ENCODE measurements around the gene HEATR1.
"Not testable (repeated sequence)": the region's sequence is repeated elsewhere in the genome, so short reads cannot be mapped to it uniquely, and the experiment has no call there.

Gene HEATR1

GRCh38 chr1:236577041-236577440 lies 27.3 kb downstream of the HEATR1 start:
- not testable (repeated sequence) for H3K4me3 ChIP-seq (ENCODE audit: low read depth in 1 of 2, low read length in 2 of 2); H3K27me3 ChIP-seq (ENCODE audit: control insufficient read depth in 1 of 2, insufficient read depth in 2 of 2, low read length in 2 of 2); H3K27ac ChIP-seq (ENCODE audit: low read depth, low read length); H3K9ac ChIP-seq (ENCODE audit: low read length); H3K4me1 ChIP-seq (ENCODE audit: insufficient read depth, low read length); H3K9me3 ChIP-seq (ENCODE audit: low read length)
- H3K36me3 ChIP-seq (ENCODE audit: insufficient read depth, low read length): peaks cover 43% of the 10 kb centered on the region

- H3K36me3 ChIP-seq (ENCODE audit: insufficient read depth, low read length): peaks cover 44% of the 10 kb centered on the region
- H3K4me1 ChIP-seq (ENCODE audit: insufficient read depth, low read length): no peaks in the 10 kb centered on the region
- no peak overlapping the region for H3K4me3 ChIP-seq (ENCODE audit: low read depth in 1 of 2, low read length in 2 of 2)
Observed at GRCh38 chr1:236576004-236576403, 28.3 kb downstream of the HEATR1 start.

DNA sequence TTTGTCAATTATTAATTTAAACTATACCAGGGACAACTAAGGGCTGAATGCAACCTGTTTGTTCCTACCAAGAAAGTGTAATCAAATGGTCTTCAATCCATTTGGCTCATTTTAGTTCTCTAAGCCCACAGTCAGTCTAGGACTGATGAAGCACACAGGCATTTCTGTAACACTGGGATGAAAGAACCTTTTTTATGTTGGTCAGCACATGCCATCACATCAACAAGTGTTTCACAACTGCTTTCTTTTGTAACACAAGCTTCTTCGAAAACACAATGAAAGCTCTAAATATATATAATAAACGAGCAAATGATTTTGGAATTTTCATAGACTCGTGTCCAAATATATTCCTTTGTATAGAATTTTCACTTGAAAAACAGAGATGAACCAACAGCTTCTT lies 28.8 kb downstream of the HEATR1 start:
- H3K27me3 ChIP-seq (ENCODE audit: control insufficient read depth in 1 of 2, insufficient read depth in 2 of 2, low read length in 2 of 2): no peaks in the 10 kb centered on the region
- no peak overlapping the region for H3K4me3 ChIP-seq (ENCODE audit: low read depth in 1 of 2, low read length in 2 of 2)
- H3K9me3 ChIP-seq (ENCODE audit: low read length): no peaks in the 10 kb centered on the region
- no peak overlapping the region for H3K9ac ChIP-seq (ENCODE audit: low read length)
- H3K27ac ChIP-seq (ENCODE audit: low read depth, low read length): no peak overlapping the region
- H3K36me3 ChIP-seq (ENCODE audit: insufficient read depth, low read length): peaks cover 48% of the 10 kb centered on the region
- no peaks in the 10 kb centered on the region for H3K4me1 ChIP-seq (ENCODE audit: insufficient read depth, low read length)

More at GRCh38 chr1:236576004-236576403, 28.3 kb downstream of the HEATR1 start:
- H3K9ac ChIP-seq (ENCODE audit: low read length): no peak overlapping the region
- no peaks in the 10 kb centered on the region for H3K27me3 ChIP-seq (ENCODE audit: control insufficient read depth in 1 of 2, insufficient read depth in 2 of 2, low read length in 2 of 2)
- H3K9me3 ChIP-seq (ENCODE audit: low read length): no peaks in the 10 kb centered on the region
- no peak overlapping the region for H3K27ac ChIP-seq (ENCODE audit: low read depth, low read length)

GRCh38 chr1:236568285-236568894 lies 35.9 kb downstream of the HEATR1 start:
- Histone ChIP-seq H3K36me3 (ENCODE audit: insufficient read depth, low read length) (peaks cover 62% of the 10 kb centered on the region), H3K9ac (ENCODE audit: low read length) (no peak overlapping the region), H3K9me3 (ENCODE audit: low read length) (no peaks in the 10 kb centered on the region), H3K27me3 (ENCODE audit: control insufficient read depth in 1 of 2, insufficient read depth in 2 of 2, low read length in 2 of 2) (no peaks in the 10 kb centered on the region), H3K4me3 (ENCODE audit: low read depth in 1 of 2, low read length in 2 of 2) (no peak overlapping the region), H3K27ac (ENCODE audit: low read depth, low read length) (no peak overlapping the region), H3K4me1 (ENCODE audit: insufficient read depth, low read length) (no peaks in the 10 kb centered on the region)

GRCh38 chr1:236565530-236565929 lies 38.8 kb downstream of the HEATR1 start:
- Histone ChIP-seq H3K36me3 (ENCODE audit: insufficient read depth, low read length) (peaks cover 56% of the 10 kb centered on the region), H3K27me3 (ENCODE audit: control insufficient read depth in 1 of 2, insufficient read depth in 2 of 2, low read length in 2 of 2) (no peaks in the 10 kb centered on the region), H3K9me3 (ENCODE audit: low read length) (no peaks in the 10 kb centered on the region), H3K4me1 (ENCODE audit: insufficient read depth, low read length) (no peaks in the 10 kb centered on the region), H3K27ac (ENCODE audit: low read depth, low read length) (no peak overlapping the region), H3K4me3 (ENCODE audit: low read depth in 1 of 2, low read length in 2 of 2) (no peak overlapping the region), H3K9ac (ENCODE audit: low read length) (no peak overlapping the region)

- Histone ChIP-seq H3K4me1 (ENCODE audit: insufficient read depth, low read length) (no peaks in the 10 kb centered on the region), H3K9me3 (ENCODE audit: low read length) (no peaks in the 10 kb centered on the region), H3K27me3 (ENCODE audit: control insufficient read depth in 1 of 2, insufficient read depth in 2 of 2, low read length in 2 of 2) (no peaks in the 10 kb centered on the region), H3K36me3 (ENCODE audit: insufficient read depth, low read length) (peaks cover 62% of the 10 kb centered on the region), H3K9ac (ENCODE audit: low read length) (no peak overlapping the region), H3K4me3 (ENCODE audit: low read depth in 1 of 2, low read length in 2 of 2) (no peak overlapping the region), H3K27ac (ENCODE audit: low read depth, low read length) (no peak overlapping the region)
Observed at GRCh38 chr1:236561976-236562375, 42.3 kb downstream of the HEATR1 start.

DNA sequence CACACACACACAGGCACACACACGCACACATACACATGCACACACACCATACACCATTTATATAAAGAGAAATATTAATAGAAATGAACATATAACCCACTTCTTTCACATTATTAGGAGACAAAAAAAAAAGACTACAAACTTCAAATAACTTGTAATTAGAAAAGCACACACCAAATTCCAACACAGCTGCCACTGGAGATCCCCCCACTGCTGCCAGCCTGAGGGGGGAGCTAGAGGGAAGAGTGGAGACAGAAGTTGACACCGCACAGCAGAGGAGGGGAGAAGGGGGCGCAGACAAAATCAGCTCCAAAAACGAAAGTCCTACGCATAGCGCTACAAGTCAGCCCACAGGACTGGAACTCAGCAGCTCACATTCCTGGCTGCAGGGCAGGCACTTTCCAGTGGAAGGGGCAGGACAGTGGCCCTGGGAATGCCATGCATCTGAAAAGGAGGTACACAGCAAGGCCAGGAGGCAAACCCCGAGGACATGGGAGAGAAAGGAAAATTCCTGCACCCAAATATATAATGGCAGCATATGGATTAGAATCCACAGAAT lies 44.0 kb downstream of the HEATR1 start:
- Histone ChIP-seq H3K9ac (ENCODE audit: low read length) (no peak overlapping the region), H3K4me1 (ENCODE audit: insufficient read depth, low read length) (no peaks in the 10 kb centered on the region), H3K27me3 (ENCODE audit: control insufficient read depth in 1 of 2, insufficient read depth in 2 of 2, low read length in 2 of 2) (no peaks in the 10 kb centered on the region), H3K4me3 (ENCODE audit: low read depth in 1 of 2, low read length in 2 of 2) (no peak overlapping the region), H3K27ac (ENCODE audit: low read depth, low read length) (no peak overlapping the region), H3K36me3 (ENCODE audit: insufficient read depth, low read length) (peaks cover 65% of the 10 kb centered on the region), H3K9me3 (ENCODE audit: low read length) (no peaks in the 10 kb centered on the region)

DNA sequence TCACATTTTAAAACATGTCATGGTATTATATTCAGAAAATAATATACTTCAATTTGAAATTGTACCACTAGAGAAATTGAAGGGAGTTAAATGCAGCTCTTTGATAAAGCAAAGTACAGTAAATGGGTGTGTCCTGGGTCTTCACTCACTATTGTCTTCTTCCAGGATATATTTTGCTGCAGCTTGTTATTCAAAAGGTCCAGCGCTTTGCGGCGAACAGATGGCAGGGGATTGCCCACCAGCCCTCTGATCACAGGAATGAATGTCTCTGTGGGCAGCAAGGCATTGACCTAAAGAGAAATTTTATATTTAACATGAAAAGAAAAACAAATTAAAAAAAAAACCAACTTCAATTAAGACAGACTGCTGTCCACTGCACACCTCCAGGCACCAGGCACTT lies 45.5 kb downstream of the HEATR1 start:
- Histone ChIP-seq H3K9me3 (ENCODE audit: low read length) (no peaks in the 10 kb centered on the region), H3K27me3 (ENCODE audit: control insufficient read depth in 1 of 2, insufficient read depth in 2 of 2, low read length in 2 of 2) (no peaks in the 10 kb centered on the region), H3K4me3 (ENCODE audit: low read depth in 1 of 2, low read length in 2 of 2) (no peak overlapping the region), H3K27ac (ENCODE audit: low read depth, low read length) (no peak overlapping the region), H3K36me3 (ENCODE audit: insufficient read depth, low read length) (peaks cover 61% of the 10 kb centered on the region), H3K4me1 (ENCODE audit: insufficient read depth, low read length) (no peaks in the 10 kb centered on the region), H3K9ac (ENCODE audit: low read length) (no peak overlapping the region)

DNA sequence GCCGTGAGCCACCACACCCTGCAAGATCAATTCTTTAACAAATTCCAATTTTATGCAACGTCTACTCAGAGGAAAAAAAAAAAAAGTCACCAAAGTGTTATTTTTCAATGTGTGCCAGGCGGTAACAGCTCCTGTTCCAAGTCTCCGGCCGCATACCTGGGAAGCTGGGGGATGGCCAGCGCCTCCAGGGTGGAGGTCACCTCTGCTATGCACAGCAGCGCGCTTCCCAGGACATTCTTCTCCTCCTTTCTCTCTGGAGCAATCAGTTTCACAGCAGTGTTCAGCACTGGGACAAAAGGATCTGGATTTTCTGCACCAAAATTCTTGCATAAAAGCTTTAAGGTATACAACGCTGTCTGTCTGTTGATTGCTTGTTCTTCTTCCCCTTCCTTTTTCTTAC lies 46.2 kb downstream of the HEATR1 start:
- no peak overlapping the region for H3K27ac ChIP-seq (ENCODE audit: low read depth, low read length)
- H3K4me3 ChIP-seq (ENCODE audit: low read depth in 1 of 2, low read length in 2 of 2): no peak overlapping the region
- no peak overlapping the region for H3K9ac ChIP-seq (ENCODE audit: low read length)
- no peaks in the 10 kb centered on the region for H3K27me3 ChIP-seq (ENCODE audit: control insufficient read depth in 1 of 2, insufficient read depth in 2 of 2, low read length in 2 of 2)
- peaks cover 67% of the 10 kb centered on the region for H3K36me3 ChIP-seq (ENCODE audit: insufficient read depth, low read length)
- H3K4me1 ChIP-seq (ENCODE audit: insufficient read depth, low read length): no peaks in the 10 kb centered on the region
- H3K9me3 ChIP-seq (ENCODE audit: low read length): no peaks in the 10 kb centered on the region

- Histone ChIP-seq H3K27ac (ENCODE audit: low read depth, low read length) (no peak overlapping the region), H3K9ac (ENCODE audit: low read length) (no peak overlapping the region), H3K9me3 (ENCODE audit: low read length) (no peaks in the 10 kb centered on the region), H3K4me1 (ENCODE audit: insufficient read depth, low read length) (no peaks in the 10 kb centered on the region), H3K36me3 (ENCODE audit: insufficient read depth, low read length) (peaks cover 72% of the 10 kb centered on the region), H3K4me3 (ENCODE audit: low read depth in 1 of 2, low read length in 2 of 2) (no peak overlapping the region), H3K27me3 (ENCODE audit: control insufficient read depth in 1 of 2, insufficient read depth in 2 of 2, low read length in 2 of 2) (no peaks in the 10 kb centered on the region)
Observed at GRCh38 chr1:236556606-236557005, 47.7 kb downstream of the HEATR1 start.

DNA sequence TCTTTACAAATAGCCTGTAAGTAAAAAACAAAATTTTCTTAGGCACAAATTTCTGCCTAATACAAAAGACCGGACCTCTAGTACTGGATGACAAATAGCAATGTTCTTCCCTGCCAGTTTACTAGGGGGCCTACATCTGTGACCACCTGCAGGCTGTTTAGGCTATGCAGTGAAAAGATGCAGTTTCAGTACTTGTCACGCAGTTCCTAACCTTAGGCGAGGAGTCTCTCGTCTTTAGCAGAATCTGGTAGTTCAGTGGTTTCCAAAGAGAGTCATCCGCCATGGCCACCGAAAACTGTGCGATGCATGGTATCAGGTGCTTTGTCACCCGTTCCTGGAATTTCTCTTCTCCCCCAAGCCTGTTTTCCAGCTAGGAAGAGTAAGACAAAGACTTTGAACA lies 50.9 kb downstream of the HEATR1 start:
- H3K27ac ChIP-seq (ENCODE audit: low read depth, low read length): no peak overlapping the region
- no peaks in the 10 kb centered on the region for H3K27me3 ChIP-seq (ENCODE audit: control insufficient read depth in 1 of 2, insufficient read depth in 2 of 2, low read length in 2 of 2)
- no peaks in the 10 kb centered on the region for H3K4me1 ChIP-seq (ENCODE audit: insufficient read depth, low read length)
- no peak overlapping the region for H3K9ac ChIP-seq (ENCODE audit: low read length)
- H3K4me3 ChIP-seq (ENCODE audit: low read depth in 1 of 2, low read length in 2 of 2): no peak overlapping the region
- peaks cover 88% of the 10 kb centered on the region for H3K36me3 ChIP-seq (ENCODE audit: insufficient read depth, low read length)
- no peaks in the 10 kb centered on the region for H3K9me3 ChIP-seq (ENCODE audit: low read length)

GRCh38 chr1:236552901-236553300 lies 51.4 kb downstream of the HEATR1 start:
- H3K27me3 ChIP-seq (ENCODE audit: control insufficient read depth in 1 of 2, insufficient read depth in 2 of 2, low read length in 2 of 2): no peaks in the 10 kb centered on the region
- no peak overlapping the region for H3K9ac ChIP-seq (ENCODE audit: low read length)
- H3K9me3 ChIP-seq (ENCODE audit: low read length): no peaks in the 10 kb centered on the region
- peaks cover 90% of the 10 kb centered on the region for H3K36me3 ChIP-seq (ENCODE audit: insufficient read depth, low read length)
- H3K27ac ChIP-seq (ENCODE audit: low read depth, low read length): no peak overlapping the region
- H3K4me1 ChIP-seq (ENCODE audit: insufficient read depth, low read length): no peaks in the 10 kb centered on the region
- no peak overlapping the region for H3K4me3 ChIP-seq (ENCODE audit: low read depth in 1 of 2, low read length in 2 of 2)

All from muscle layer of colon (tissue), 2 donors.